RWPE2 (cell line): ENCODE results near the gene HOXA9.
A peak's percentile ranks its signal among the peaks of the same experiment; 100 is the strongest.

Experiments used
- ATAC-seq: fragments of 200-7000 bp; cut with Tn5 transposase; 3 replicates; pipeline ENCODE4 v1.9.1; 2021; ENCODE audit warnings: low read depth
- DNase-seq: peaks from one replicate; pipeline ENCODE4 v3.0.0-alpha.2; 2020; ENCODE audit warnings: low spot score
- H3K27ac ChIP-seq: fragments of 450-650 bp; 2 replicates; pipeline ENCODE4 v1.5.1; 2017; ENCODE audit warnings: mild to moderate bottlenecking; ENCODE audit not compliant: poor library complexity, severe bottlenecking
- H3K27me3 ChIP-seq: fragments of 250-450 bp; sonication (Bioruptor Pico); 2 replicates; pipeline ENCODE4 v1.5.1; 2021; ENCODE audit warnings: mild to moderate bottlenecking, moderate library complexity; ENCODE audit not compliant: insufficient read depth, poor library complexity, severe bottlenecking
- H3K36me3 ChIP-seq: fragments of 250-450 bp; sonication (Bioruptor Pico); 2 replicates; pipeline ENCODE4 v1.5.1; 2020; ENCODE audit warnings: low read depth, mild to moderate bottlenecking, moderate library complexity
- H3K4me1 ChIP-seq: fragments of 250-450 bp; sonication (Bioruptor Pico); 2 replicates; pipeline ENCODE4 v1.5.1; 2021; ENCODE audit warnings: mild to moderate bottlenecking, moderate library complexity; ENCODE audit not compliant: insufficient read depth, poor library complexity, severe bottlenecking
- H3K4me3 ChIP-seq: fragments of 250-450 bp; sonication (Bioruptor Pico); 2 replicates; pipeline ENCODE4 v1.5.1; 2021; ENCODE audit warnings: mild to moderate bottlenecking, moderate library complexity; ENCODE audit not compliant: severe bottlenecking
- H3K9me3 ChIP-seq: fragments of 250-450 bp; sonication (Bioruptor Pico); 2 replicates; pipeline ENCODE4 v1.5.1; 2021; ENCODE audit warnings: mild to moderate bottlenecking, moderate library complexity; ENCODE audit not compliant: severe bottlenecking
- CTCF ChIP-seq: fragments of 450-650 bp; IDR thresholded peaks from one replicate; pipeline ENCODE4 v1.5.1; 2017; ENCODE audit warnings: mild to moderate bottlenecking, moderate library complexity; ENCODE audit not compliant: poor library complexity, severe bottlenecking

Gene HOXA9

DNA sequence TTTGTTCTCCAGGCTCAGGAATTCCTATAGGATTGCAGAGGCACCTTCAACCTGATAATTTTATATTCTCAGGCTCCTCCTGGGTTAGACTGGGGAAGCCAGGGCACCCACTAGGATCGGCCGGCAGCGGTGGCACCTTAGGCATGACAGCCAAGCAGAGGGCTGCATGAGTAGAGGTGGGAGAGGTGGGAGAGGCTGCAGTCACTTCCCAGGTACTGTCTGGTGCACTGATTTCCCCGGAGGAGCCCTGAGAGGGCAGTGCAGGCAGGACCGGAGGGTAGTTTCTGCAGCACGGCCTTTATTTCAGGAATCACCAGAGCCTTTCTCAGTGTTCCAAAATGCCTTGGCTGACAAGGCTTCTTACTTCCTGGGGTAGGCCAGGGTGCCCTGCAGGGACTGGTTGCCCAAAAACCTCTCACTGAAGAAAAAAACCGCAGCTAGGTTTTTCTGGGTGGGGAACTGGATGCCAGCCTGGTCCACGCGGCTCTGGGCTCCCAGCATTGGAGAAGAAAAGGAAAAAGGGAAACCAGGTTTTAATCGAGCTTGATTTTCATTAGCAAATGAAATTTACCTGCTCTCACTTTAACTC lies 38.1 kb upstream of the HOXA9 start:
- no peak for TF ChIP-seq CTCF
- DNase-seq (no peak), ATAC-seq (0 out of 3 replicates have a peak, but pooled peaks have one; percentile 1)
- Histone ChIP-seq H3K36me3 (no peaks in the 10 kb centered on the region), H3K9me3 (no peaks in the 10 kb centered on the region), H3K27me3 (no peaks in the 10 kb centered on the region), H3K4me3 (peak overlapping the region; percentile 89), H3K4me1 (peaks cover 6% of the 10 kb centered on the region), H3K27ac (peak overlapping the region; percentile 92)

- peak overlapping the region; percentile 92 for H3K27ac ChIP-seq
- no peaks in the 10 kb centered on the region for H3K9me3 ChIP-seq
- DNase-seq (no peak), ATAC-seq (no peak)
- H3K4me1 ChIP-seq = peaks cover 6% of the 10 kb centered on the region
- H3K27me3 ChIP-seq = no peaks in the 10 kb centered on the region
- TF ChIP-seq CTCF = no peak
- H3K36me3 ChIP-seq = peaks cover under 1% of the 10 kb centered on the region
- peak overlapping the region; percentile 89 for H3K4me3 ChIP-seq
These were observed 37.5 kb upstream of the HOXA9 start for GRCh38 chr7:27202862-27203134.

DNA sequence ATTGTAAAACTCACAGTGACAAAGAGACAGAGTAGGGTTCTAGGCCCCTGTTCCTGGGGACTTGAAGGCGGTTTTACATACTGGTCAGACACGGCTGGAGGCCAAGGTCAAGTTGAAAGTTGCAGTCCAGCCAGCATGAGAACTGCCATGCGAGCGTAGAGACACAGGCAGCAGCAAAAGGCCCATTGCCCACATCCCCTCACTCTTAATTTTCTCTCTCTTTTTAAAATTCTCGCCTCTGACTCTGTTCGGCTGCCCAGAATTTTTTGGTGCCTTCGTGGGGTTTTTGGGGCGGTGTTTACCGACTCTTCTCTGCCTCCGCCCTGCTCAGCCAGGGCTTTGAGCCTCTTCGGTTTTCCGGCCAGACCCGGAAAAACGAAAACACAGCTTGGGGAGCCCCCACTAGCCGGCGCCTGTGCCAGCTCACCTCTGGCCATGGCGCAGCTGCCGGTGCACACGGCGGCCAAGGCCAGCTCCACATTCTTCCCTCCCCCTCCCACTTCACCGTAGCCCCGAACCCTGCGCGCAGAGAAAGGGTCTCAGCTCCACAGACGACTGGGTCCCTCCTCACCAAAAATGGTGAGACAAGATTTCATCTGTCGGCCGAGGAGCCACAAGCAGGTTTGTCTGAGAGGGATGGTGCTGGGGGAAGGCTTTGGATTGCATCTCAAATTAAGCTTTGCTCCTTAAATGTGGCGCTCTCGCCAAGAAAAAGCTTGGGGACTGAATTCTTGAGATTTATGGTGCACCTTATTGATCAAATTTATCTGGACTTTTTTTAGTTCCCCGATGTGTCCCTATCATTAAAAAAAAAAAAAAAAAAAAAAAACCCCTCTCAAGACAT lies 36.9 kb upstream of the HOXA9 start:
- Histone ChIP-seq H3K9me3 (no peaks in the 10 kb centered on the region), H3K36me3 (peaks cover 6% of the 10 kb centered on the region), H3K27me3 (no peaks in the 10 kb centered on the region), H3K4me1 (peaks cover 6% of the 10 kb centered on the region), H3K27ac (peak overlapping the region; percentile 92), H3K4me3 (peak overlapping the region; percentile 89)
- no peak for ATAC-seq
- no peak for DNase-seq
- no peak for TF ChIP-seq CTCF

GRCh38 chr7:27201580-27202017 lies 36.3 kb upstream of the HOXA9 start:
- Histone ChIP-seq H3K4me3 (peak overlapping the region; percentile 89), H3K4me1 (peaks cover 2% of the 10 kb centered on the region), H3K9me3 (no peaks in the 10 kb centered on the region), H3K36me3 (peaks cover 12% of the 10 kb centered on the region), H3K27ac (peak overlapping the region; percentile 92), H3K27me3 (no peaks in the 10 kb centered on the region)
- DNase-seq (no peak), ATAC-seq (no peak)
- no peak for TF ChIP-seq CTCF
